HG02981 (cell line): ENCODE data around the gene ZFHX3.

ENCODE experiments used
- ATAC-seq: cut with Tn5 transposase; IDR thresholded peaks from one replicate; pipeline ENCODE4 v1.9.1; 2021; ENCODE audit warnings: mild to moderate bottlenecking, moderate library complexity; ENCODE audit not compliant: unreplicated experiment

The ZFHX3 gene

GRCh38 chr16:73042807-73043206 lies 5.1 kb downstream of the ZFHX3 start:
- no peak for ATAC-seq

GRCh38 chr16:73041676-73042075 lies 6.3 kb downstream of the ZFHX3 start:
- no peak for ATAC-seq

- ATAC-seq, result no peak
These were observed 7.1 kb downstream of the ZFHX3 start for GRCh38 chr16:73040735-73041402.

- ATAC-seq, result no peak
These were observed 7.8 kb downstream of the ZFHX3 start for GRCh38 chr16:73040136-73040535.

- no peak for ATAC-seq
These were observed 9.9 kb downstream of the ZFHX3 start for GRCh38 chr16:73037845-73038570.

GRCh38 chr16:73037331-73037745 lies 10.6 kb downstream of the ZFHX3 start:
- no peak for ATAC-seq

- peak; percentile 76 for ATAC-seq
These were observed 11.7 kb downstream of the ZFHX3 start for GRCh38 chr16:73036074-73036826.

- peak; percentile 53 for ATAC-seq
These were observed 13.6 kb downstream of the ZFHX3 start for GRCh38 chr16:73034374-73034773.

GRCh38 chr16:73033271-73033998 lies 14.5 kb downstream of the ZFHX3 start:
- no peak for ATAC-seq

- ATAC-seq, result no peak
These were observed 15.2 kb downstream of the ZFHX3 start for GRCh38 chr16:73032541-73033270.

GRCh38 chr16:73031984-73032383 lies 15.9 kb downstream of the ZFHX3 start:
- no peak for ATAC-seq

- ATAC-seq, result no peak
These were observed 16.6 kb downstream of the ZFHX3 start for GRCh38 chr16:73031155-73031866.

- ATAC-seq, result no peak
These were observed 19.1 kb downstream of the ZFHX3 start for GRCh38 chr16:73028721-73029361.

GRCh38 chr16:73028263-73028662 lies 19.7 kb downstream of the ZFHX3 start:
- ATAC-seq, result no peak

- ATAC-seq, result no peak
These were observed 20.2 kb downstream of the ZFHX3 start for GRCh38 chr16:73027685-73028111.

GRCh38 chr16:73026754-73027684 lies 20.9 kb downstream of the ZFHX3 start:
- no peak for ATAC-seq

GRCh38 chr16:73025856-73026210 lies 22.1 kb downstream of the ZFHX3 start:
- ATAC-seq, result no peak

- ATAC-seq, result no peak
These were observed 22.6 kb downstream of the ZFHX3 start for GRCh38 chr16:73025151-73025855.
